Suprapubic skin (tissue), 4 donors: ENCODE measurements around the gene ADAM8. TPM values are rescaled to one million over a fixed set of nuclear protein-coding genes. Genes with fewer than 3 reads are reported as not detected.

ENCODE experiments used
- DNase-seq, 2 donors: peaks; one replicate each; pipeline ENCODE4 v3.0.0-alpha.2; 2019; ENCODE audit warnings: low spot score in 2 of 2
- H3K27ac ChIP-seq: fragments of 200-600 bp; sonication (generic); one replicate; pipeline ENCODE4 v1.5.1; 2019
- H3K27me3 ChIP-seq: fragments of 200-600 bp; sonication (generic); one replicate; pipeline ENCODE4 v1.5.1; 2019
- H3K36me3 ChIP-seq: fragments of 200-600 bp; sonication (generic); one replicate; pipeline ENCODE4 v1.5.1; 2019
- H3K4me1 ChIP-seq: fragments of 200-600 bp; sonication (generic); one replicate; pipeline ENCODE4 v1.5.1; 2019
- H3K4me3 ChIP-seq: fragments of 200-600 bp; sonication (generic); one replicate; pipeline ENCODE4 v1.5.1; 2019; ENCODE audit warnings: mild to moderate bottlenecking
- H3K9me3 ChIP-seq: fragments of 200-600 bp; sonication (generic); one replicate; pipeline ENCODE4 v1.5.1; 2019
- EP300 ChIP-seq: sonication (generic); formaldehyde crosslinking; IDR thresholded peaks from one replicate; pipeline ENCODE4 v1.6.1; 2017; ENCODE audit warnings: antibody characterized with exemption
- POLR2A ChIP-seq, 2 donors: fragments of 450-650 bp; IDR thresholded peaks; one replicate each; pipeline ENCODE4 v1.6.1; 2017; ENCODE audit warnings: antibody characterized with exemption in 2 of 2, mild to moderate bottlenecking in 2 of 2, moderate library complexity in 2 of 2
- POLR2AphosphoS5 ChIP-seq, 3 donors: sonication (generic); formaldehyde crosslinking; IDR thresholded peaks; one replicate each; pipeline ENCODE4 v1.6.1; 2017; ENCODE audit warnings: antibody characterized with exemption in 3 of 3
- WGBS: methylation state at CpG from one replicate; pipeline ENCODE4 v1.1.5; 2018; 5-methylcytosine and 5-hydroxymethylcytosine counted together
- total RNA-seq, 4 donors: library from RNA; depleted of rRNA; stranded (reverse); fragments of >200 nt; gene quantifications; one replicate each; pipeline ENCODE4 v1.1.0, GENCODE V29; 2016
- TF ChIP-seq, protein P1 (sequence below), 2 donors: fragments of 200-600 bp in 1 of 2; fragments of 450-650 bp in 1 of 2; sonication (generic) in 1 of 2; IDR thresholded peaks; one replicate each; pipeline ENCODE4 v1.5.1; 2016 to 2019; ENCODE audit warnings: antibody characterized with exemption in 2 of 2, mild to moderate bottlenecking in 1 of 2, moderate library complexity in 1 of 2

Gene ADAM8
- total RNA-seq, 4 donors from 2014 or later, result 3.0 to 18.4 (median 4.1) TPM

DNA sequence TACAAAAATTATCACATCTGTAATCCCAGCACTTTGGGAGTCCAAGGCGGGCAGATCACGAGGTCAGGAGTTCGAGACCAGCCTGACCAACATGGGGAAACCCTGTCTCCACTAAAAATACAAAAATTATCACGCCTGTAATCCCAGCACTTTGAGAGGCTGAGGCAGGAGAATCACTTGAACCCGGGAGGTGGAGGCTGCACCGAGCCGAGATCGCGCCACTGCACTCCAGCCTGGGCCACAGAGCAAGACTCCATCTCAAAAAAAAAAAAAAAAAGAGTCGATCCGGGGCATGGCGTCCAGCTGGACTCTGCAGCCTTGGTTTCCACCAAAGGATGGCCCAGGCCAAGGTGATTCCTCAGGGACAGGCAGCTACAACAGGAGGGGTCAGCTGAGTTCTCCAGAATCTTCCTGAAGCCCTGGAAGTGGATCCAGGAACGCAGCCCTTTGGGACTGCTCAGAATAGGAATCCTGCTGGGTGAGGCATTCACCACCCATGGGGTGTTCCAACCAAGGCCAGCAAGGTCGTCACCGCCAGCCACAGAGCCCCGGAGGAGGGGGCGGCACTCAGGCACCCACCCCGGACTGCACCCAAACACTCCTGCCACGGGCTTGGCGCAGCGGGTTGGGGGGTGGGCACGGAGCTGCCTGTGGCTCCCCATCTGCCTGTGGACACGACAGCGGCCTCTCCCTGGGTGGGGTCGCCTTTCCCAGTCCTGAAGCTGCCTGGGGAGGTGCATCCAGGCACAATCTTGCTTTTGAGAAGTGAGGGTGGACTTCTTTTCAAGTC is 58.7 kb downstream of the ADAM8 start:
- no peak for DNase-seq
- Histone ChIP-seq H3K4me3 (no peak overlapping the region), H3K4me1 (no peaks in the 10 kb centered on the region), H3K36me3 (no peaks in the 10 kb centered on the region), H3K9me3 (no peaks in the 10 kb centered on the region), H3K27ac (no peak overlapping the region), H3K27me3 (peaks cover 53% of the 10 kb centered on the region)
- WGBS, result 86% methylated on average over 17 of the region's 25 CpGs
- TF ChIP-seq, protein P1, sequence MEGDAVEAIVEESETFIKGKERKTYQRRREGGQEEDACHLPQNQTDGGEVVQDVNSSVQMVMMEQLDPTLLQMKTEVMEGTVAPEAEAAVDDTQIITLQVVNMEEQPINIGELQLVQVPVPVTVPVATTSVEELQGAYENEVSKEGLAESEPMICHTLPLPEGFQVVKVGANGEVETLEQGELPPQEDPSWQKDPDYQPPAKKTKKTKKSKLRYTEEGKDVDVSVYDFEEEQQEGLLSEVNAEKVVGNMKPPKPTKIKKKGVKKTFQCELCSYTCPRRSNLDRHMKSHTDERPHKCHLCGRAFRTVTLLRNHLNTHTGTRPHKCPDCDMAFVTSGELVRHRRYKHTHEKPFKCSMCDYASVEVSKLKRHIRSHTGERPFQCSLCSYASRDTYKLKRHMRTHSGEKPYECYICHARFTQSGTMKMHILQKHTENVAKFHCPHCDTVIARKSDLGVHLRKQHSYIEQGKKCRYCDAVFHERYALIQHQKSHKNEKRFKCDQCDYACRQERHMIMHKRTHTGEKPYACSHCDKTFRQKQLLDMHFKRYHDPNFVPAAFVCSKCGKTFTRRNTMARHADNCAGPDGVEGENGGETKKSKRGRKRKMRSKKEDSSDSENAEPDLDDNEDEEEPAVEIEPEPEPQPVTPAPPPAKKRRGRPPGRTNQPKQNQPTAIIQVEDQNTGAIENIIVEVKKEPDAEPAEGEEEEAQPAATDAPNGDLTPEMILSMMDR (IDR thresholded peaks at IDR 0.05), result no peak
- TF ChIP-seq POLR2A (IDR thresholded peaks at IDR 0.05), result no peak
- TF ChIP-seq EP300, result no peak
- TF ChIP-seq POLR2AphosphoS5 (IDR thresholded peaks at IDR 0.05), result no peak

DNA sequence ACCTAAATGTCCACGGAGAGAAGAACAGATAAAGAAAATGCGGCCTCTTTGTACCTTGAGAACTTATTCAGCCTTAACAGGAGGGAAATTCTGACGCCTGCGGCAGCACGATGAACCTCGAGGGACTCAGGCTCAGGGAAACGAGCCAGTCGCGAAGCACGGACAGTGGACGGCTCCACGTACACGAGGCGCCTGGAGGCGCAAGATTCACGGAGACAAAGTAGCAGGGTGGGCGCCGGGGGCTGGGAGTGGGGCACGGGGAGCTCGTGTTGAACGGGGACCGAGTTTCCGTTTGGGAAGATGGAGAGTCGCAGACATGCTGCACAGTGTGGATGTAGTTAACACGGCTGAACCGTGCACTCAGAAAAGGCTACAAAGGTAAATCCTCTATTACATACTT is 59.9 kb downstream of the ADAM8 start:
- H3K4me1 ChIP-seq, result no peaks in the 10 kb centered on the region
- WGBS, result 81% methylated on average over 26 of the region's 26 CpGs
- no peak for TF ChIP-seq EP300
- TF ChIP-seq, protein P1 (IDR thresholded peaks at IDR 0.05), result no peak
- no peak for TF ChIP-seq POLR2AphosphoS5 (IDR thresholded peaks at IDR 0.05)
- no peak for TF ChIP-seq POLR2A (IDR thresholded peaks at IDR 0.05)
- no peaks in the 10 kb centered on the region for H3K36me3 ChIP-seq
- peaks cover 60% of the 10 kb centered on the region for H3K27me3 ChIP-seq
- no peak for DNase-seq
- no peak overlapping the region for H3K27ac ChIP-seq
- H3K9me3 ChIP-seq, result no peaks in the 10 kb centered on the region
- no peak overlapping the region for H3K4me3 ChIP-seq

DNA sequence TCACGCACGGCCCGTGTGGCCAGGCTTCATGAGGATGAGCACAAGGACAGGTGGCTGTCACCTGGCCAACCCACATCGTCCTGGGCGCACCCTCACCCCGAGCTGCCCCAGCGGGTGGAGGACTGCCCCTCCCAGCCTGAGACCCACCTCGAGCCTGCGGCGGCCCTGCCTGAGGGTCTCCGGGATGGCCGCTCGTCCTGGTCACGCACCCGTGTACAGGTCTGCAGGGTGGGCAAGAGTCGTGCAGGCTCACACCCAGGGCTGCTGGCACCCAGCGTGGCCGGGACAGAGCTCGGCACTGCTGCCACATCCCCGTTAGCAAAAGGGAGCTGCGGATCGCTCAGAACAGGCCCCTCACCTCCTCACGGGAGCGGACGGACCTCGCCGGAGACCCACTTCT is 61.1 kb downstream of the ADAM8 start:
- Histone ChIP-seq H3K27me3 (peaks cover 49% of the 10 kb centered on the region), H3K27ac (no peak overlapping the region), H3K9me3 (no peaks in the 10 kb centered on the region), H3K4me1 (no peaks in the 10 kb centered on the region), H3K4me3 (no peak overlapping the region), H3K36me3 (no peaks in the 10 kb centered on the region)
- no peak for TF ChIP-seq POLR2AphosphoS5 (IDR thresholded peaks at IDR 0.05)
- TF ChIP-seq, protein P1 (IDR thresholded peaks at IDR 0.05), result no peak
- no peak for DNase-seq
- WGBS, result 96% methylated on average over 14 of the region's 27 CpGs

DNA sequence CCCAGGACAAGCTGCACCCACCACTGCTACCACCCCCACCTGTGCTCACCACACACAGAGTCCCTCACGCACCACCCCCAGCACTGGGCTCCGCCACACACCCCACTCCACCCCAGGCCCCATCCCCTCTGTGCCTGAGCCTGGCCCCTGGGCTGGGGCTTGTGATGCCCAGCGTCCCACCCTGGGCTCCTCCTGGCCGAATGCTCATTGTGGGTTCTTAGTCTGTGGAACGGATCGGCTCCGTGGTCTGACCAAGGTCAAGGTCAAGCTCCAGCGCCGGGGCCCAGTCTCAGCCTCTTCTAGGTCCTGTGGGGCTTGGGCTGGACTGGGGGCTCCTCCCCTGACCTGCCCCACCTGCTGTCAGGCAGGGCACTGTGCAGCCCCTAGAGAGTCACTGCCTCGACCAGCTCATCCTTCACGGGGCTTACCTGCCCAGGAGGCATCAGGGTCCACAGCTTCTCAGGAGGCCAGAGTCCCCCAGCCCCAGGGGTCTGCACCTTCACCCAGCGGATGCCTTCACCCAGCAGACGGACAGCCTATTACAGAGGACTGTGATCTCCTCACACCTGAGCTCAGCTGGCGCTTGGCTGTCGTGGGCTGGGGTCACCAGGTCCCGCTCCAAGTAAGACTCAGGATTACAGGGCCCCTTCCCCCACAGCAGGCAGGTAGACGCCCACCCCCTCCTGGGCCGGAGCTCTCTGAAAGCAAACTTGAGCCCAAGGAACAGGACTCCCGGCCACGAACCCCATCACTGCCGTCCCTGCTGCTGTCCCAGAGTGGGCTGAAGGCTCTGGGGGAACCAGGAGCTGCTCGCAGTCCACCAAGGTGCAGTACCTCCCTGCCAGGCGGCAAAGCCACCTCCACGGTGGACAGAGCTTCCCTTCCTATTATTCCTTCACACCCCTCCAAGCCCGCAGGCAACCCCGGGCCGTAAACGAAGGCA is 61.9 kb downstream of the ADAM8 start:
- DNase-seq, result no peak
- Histone ChIP-seq H3K4me1 (no peaks in the 10 kb centered on the region), H3K27me3 (peaks cover 45% of the 10 kb centered on the region), H3K36me3 (no peaks in the 10 kb centered on the region), H3K4me3 (no peak overlapping the region), H3K27ac (no peak overlapping the region), H3K9me3 (no peaks in the 10 kb centered on the region)
- no peak for TF ChIP-seq POLR2AphosphoS5 (IDR thresholded peaks at IDR 0.05)
- no peak for TF ChIP-seq POLR2A (IDR thresholded peaks at IDR 0.05)
- no peak for TF ChIP-seq EP300
- TF ChIP-seq, protein P1 (IDR thresholded peaks at IDR 0.05), result no peak
- 71% methylated on average over 10 of the region's 28 CpGs for WGBS
